GM21619 (cell line): ENCODE results near the gene TCOF1.

Experiments
- ATAC-seq: cut with Tn5 transposase; IDR thresholded peaks from one replicate; pipeline ENCODE4 v1.9.1; 2021; ENCODE audit not compliant: unreplicated experiment

TCOF1 gene, protein sequence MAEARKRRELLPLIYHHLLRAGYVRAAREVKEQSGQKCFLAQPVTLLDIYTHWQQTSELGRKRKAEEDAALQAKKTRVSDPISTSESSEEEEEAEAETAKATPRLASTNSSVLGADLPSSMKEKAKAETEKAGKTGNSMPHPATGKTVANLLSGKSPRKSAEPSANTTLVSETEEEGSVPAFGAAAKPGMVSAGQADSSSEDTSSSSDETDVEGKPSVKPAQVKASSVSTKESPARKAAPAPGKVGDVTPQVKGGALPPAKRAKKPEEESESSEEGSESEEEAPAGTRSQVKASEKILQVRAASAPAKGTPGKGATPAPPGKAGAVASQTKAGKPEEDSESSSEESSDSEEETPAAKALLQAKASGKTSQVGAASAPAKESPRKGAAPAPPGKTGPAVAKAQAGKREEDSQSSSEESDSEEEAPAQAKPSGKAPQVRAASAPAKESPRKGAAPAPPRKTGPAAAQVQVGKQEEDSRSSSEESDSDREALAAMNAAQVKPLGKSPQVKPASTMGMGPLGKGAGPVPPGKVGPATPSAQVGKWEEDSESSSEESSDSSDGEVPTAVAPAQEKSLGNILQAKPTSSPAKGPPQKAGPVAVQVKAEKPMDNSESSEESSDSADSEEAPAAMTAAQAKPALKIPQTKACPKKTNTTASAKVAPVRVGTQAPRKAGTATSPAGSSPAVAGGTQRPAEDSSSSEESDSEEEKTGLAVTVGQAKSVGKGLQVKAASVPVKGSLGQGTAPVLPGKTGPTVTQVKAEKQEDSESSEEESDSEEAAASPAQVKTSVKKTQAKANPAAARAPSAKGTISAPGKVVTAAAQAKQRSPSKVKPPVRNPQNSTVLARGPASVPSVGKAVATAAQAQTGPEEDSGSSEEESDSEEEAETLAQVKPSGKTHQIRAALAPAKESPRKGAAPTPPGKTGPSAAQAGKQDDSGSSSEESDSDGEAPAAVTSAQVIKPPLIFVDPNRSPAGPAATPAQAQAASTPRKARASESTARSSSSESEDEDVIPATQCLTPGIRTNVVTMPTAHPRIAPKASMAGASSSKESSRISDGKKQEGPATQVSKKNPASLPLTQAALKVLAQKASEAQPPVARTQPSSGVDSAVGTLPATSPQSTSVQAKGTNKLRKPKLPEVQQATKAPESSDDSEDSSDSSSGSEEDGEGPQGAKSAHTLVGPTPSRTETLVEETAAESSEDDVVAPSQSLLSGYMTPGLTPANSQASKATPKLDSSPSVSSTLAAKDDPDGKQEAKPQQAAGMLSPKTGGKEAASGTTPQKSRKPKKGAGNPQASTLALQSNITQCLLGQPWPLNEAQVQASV (N-terminal part only)

GRCh38 chr5:150357326-150358260 lies at the start of gene TCOF1:
Gene TCOF1 (plus strand): TSS chr5:150357697. CDS start chr5:150357747, 50 bp downstream.
- ATAC-seq = peak; percentile 96

DNA sequence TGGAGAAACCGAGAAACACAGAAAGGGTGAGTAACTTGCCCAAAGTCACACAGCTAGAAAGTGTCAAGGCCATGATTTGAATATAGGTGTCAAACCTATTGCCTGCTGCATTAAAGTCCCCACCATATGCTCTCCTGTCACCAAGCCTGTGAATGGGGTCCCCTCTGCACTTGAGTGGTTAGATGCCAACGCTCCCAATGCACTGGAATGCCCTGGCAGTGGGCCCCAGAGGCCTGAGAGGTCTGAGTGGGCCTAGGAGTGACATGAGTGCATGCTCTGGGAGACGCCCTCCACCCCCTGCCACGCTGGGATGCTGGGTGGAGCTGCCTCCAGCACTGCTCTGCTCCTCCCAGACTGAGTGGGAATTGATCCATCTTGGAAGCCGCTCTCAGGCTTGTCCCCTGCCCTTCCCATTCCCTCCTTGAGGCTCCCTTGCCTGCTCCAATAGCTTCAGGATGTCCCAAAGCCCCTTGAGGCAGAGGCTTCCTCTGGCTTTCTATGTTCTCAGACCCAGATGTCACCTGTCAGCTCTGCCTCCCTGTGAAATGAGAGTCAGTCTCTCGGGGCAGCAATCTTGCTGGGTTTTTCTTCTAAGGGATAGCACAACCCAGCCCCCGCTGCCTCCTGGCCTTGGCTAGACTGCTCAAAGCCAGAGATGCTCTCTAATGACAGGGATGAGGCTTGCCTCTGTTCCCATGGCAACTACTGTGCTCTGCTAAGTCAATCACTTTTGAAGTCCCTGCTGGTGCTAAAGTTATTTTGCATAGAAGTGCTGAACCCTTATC lies 48.2 kb upstream of the TCOF1 start:
- ATAC-seq = no peak

GRCh38 chr5:150309886-150310239 lies 47.6 kb upstream of the TCOF1 start:
- ATAC-seq = no peak

DNA sequence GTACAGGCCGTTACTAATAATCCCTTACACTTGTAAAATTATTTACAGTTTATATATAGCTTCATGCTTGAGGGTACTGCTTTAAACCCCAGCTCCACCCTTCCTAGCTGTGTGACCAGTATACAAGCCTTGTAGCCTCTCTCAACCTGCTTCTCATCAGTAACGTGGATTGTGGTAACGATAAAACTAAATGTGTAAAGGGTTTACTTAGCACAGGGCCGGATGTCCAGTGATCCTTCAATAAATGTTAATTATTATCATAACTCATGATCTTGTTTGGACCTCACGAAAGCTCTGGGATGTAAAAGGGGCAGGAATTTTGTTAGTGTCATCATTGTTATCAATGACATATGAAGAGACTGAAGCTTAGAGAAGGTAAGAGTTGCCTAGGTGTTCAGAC lies 47.3 kb upstream of the TCOF1 start:
- ATAC-seq = no peak

DNA sequence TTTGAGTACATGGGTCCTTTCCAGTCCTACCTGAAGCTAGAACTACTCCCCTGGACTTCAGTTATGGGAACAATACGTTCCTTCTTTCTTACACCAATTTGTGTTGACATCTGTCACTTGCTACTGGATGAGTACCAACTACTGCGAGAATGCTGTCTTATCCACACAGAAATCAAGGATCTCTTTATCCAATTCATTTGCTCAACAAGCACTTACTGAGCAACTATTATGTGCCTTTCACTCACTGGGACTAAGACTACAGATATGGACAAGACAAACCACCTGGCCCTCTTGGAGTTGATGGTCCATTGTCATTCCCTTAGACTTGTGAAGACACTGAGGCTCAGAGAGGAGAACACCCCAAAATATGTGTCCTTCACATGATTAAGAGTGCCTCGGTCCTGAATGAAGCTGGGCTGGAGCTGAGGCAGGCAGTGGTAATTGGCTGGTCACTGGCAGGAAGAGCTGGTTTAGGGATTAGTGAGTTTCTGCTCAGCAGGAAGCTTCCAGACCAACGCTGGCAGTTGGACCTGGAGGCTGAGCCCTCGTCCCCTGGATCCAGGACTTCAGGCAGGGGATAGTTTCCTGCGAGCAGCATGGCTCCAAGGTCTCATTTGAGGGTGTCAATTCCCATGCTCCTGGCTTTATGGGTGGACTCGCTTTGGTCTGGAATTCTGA lies 46.3 kb upstream of the TCOF1 start:
- ATAC-seq = no peak

DNA sequence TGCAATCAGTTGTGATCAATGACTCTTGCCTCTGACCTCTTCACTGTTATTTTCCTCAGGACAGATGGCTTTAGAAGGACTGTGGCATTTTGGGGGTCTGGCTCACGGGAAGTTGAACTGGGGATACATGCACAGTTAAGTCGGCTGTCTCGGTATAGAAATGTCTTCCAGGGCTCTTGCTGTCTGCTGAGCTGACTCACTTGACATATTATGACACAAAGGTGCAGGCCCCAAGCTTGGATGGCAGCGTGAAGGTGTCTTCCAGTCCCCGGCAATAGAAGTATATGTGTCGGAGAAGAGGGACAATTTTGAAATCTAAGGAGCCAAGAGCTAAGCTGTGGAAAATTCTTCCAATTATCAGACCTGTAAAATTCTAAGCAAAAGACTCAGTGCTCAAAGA lies 45.0 kb upstream of the TCOF1 start:
- no peak for ATAC-seq

- no peak for ATAC-seq
These were observed 44.0 kb upstream of the TCOF1 start for GRCh38 chr5:150313501-150313900.

DNA sequence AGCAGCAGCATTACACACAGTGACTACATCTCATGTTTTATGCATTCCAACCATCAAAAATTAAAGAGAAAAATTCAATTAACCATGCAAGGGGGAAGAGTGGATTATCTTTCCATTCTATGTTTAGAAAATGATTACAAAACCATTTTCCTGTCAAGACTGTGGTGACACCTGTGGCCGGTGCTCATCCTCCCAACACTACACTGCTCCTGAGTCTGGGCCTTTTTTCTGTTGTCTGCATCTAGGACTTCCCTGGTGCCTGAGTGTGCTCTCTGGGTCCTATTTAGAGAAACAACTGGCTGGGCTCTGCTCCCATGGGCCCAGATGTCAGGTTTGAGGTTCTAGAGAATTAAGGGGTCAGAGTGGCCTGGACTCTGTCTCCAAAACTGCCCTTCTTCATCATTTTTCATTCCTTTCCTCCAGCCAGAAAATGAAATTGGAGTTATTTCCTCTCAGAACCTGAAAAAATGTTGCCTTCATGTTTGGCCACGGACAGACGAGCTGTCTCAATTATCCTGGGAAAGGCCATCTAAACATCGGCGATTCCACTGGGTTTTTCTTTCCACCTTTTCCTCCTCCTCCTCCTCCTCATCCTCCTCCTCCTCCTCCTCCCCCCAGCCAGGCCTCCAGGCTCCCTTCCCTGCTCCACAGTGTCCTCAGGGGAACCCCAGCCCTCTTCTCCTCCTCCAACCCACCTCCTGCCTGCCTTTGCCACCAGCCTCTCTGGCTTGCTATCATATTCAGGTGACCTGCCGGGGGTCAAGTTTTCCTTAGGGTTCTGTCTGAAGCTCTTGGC lies 43.4 kb upstream of the TCOF1 start:
- no peak for ATAC-seq

GRCh38 chr5:150315245-150315644 lies 42.3 kb upstream of the TCOF1 start:
- no peak for ATAC-seq

- ATAC-seq = no peak
These were observed 41.2 kb upstream of the TCOF1 start for GRCh38 chr5:150316320-150316719.

DNA sequence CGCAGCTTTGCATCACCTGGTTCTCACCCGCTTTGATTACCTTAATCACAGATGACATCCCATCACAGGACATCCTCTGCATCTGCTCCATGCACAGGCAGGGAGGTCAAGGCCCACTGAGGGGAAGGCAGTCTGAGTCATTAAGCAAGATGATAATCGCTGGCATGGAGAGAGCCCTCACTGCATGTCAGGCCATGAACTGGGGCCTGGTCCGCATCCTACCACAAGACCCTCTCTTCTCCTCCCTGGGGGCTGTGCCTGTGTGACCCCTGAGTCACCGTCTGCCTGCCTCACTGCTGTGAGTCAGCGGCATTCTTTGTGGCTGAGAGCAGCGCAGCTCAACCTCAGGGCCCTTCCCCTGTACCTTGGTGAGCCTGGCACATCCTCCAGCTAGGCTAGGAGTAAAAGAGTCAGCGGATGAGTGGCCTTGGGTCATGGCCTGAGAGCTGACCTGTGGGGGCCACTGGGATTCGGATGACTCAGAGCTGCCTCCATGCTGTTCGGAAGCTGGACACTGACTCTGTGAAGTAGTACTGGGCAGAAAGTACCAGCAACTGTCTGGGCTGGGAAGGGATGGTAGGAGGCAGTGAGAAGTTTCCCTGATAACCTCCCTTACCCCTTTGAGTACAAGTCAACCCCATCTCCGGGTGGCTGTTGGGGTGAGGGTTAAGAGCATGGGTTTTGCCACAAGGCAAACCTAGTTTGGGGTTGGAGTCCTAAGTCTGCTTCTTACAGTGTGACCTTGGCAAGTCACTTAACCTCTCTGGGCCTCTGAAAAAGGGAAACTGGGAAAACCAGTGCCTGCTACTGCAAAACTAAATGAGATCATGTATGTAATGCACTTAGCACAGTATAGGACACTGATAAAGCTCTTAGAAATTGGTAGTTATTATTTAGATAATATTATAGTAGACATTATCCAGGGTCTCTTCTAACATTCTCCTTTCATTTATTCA lies 40.2 kb upstream of the TCOF1 start:
- no peak for ATAC-seq

DNA sequence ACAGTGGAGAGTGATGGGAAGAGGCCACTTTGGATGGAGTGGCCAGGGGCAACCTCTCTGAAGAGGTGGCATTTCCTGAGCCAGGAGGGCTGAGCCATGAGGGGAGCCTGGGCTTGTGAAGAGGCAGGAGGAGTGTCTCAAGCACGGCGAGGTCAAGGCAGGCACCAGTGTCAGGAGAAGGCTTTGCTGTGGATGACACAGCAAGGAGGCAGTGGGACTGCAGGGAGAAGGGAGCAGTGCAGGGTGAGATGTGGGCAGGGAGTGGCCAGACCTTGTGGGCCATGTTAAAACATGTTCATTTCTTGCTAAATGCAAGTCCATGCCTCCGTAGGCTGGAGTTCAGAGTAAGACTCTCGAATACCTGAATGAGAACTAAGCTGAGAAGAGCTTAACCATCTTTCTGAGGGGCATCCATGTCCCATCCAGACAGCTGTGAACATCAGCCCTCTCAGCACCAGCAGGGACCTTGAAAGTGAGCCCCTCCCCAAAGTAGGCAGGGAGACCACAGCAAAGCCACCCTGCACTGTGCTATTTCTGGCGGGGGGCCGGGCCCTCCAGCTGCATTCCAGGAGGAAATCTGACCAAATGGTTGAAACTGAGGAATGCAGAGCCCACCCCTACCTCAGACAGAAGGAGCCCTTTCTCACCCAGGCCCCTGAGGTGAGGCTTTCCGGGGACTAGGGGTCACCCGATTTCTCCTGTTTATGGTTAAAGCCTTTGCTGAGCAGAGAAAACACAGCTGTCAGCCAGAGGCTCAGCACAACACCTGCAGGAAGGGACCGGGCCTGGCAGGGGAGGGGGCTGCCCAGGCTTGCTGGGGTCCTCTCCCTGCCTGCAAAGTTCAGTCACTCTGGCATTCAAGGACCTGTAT lies 38.6 kb upstream of the TCOF1 start:
- ATAC-seq = no peak

DNA sequence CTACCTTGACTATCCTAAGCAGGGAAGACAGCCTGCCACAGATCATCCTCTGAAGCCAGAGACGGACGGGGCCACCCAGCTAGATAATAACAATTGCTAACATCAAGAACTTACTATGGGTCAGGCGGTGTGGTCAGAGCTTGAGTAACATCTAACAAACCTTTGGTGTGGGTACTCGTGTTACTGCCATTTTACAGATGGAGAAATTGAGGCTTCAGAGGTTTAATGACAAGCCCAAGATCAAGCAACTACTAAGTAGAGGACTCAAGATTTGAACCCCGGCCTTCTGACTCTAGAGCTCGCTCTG lies 38.1 kb upstream of the TCOF1 start:
- no peak for ATAC-seq

GRCh38 chr5:150320044-150320613 lies 37.4 kb upstream of the TCOF1 start:
- no peak for ATAC-seq

DNA sequence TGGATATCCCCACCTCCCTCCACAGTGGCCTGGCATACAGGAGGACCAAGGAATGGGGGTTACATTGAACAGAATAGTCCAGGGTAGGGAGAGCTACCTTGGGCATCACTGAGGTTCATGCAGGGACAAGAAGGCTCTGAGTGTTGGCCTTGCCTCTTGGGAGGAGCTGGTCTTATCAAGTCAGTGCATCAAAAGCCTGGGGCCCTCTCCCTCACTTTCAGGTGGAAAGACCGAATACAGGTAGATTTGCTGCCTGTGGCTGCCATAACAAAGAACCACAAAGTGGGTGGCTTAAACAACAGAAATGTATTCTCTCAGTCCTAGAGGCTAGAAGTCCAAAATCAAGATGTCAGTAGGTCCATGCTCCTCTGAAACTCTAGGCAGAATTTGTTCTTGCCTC lies 36.3 kb upstream of the TCOF1 start:
- ATAC-seq = no peak

DNA sequence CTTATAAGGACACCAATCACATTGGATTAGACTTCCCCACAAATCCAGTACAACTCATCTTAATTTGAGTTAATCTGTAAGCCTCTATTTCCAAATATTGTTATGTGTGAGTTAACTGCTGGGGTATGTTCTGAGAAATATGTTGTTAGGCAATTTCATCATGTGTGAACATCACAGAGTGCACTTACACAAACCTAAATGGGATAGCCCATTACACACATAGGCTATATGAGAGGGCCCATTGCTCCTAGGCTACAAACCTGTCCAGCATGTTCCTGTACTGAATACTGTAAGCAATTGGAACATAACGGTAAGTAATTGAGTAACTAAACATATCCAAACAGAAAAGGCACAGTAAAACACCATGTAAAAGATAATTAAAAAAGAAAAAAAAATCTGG lies 35.7 kb upstream of the TCOF1 start:
- no peak for ATAC-seq
